GM19043 (cell line): Measurements from ENCODE around the gene ZDHHC11.
"Not testable (repeated sequence)": the region's sequence is repeated elsewhere in the genome, so short reads cannot be mapped to it uniquely, and the experiment has no call there.

ENCODE experiments used
- ATAC-seq: cut with Tn5 transposase; IDR thresholded peaks from one replicate; pipeline ENCODE4 v1.9.1; 2021; ENCODE audit warnings: low read depth; ENCODE audit not compliant: unreplicated experiment

The ZDHHC11 gene

GRCh38 chr5:816176-816575 is 34.6 kb downstream of the ZDHHC11 start:
- no peak for ATAC-seq

GRCh38 chr5:815449-815848 is 35.3 kb downstream of the ZDHHC11 start:
- ATAC-seq, result no peak

GRCh38 chr5:813575-813974 is 37.2 kb downstream of the ZDHHC11 start:
- not testable (repeated sequence) for ATAC-seq

GRCh38 chr5:811384-811783 is 39.4 kb downstream of the ZDHHC11 start:
- ATAC-seq, result not testable (repeated sequence)

GRCh38 chr5:807719-808514 is 42.9 kb downstream of the ZDHHC11 start:
- ATAC-seq, result not testable (repeated sequence)

GRCh38 chr5:801472-801871 is 49.3 kb downstream of the ZDHHC11 start:
- ATAC-seq, result no peak

- not testable (repeated sequence) for ATAC-seq
These were observed 49.7 kb downstream of the ZDHHC11 start for GRCh38 chr5:801055-801454.

- ATAC-seq, result not testable (repeated sequence)
These were observed 52.2 kb downstream of the ZDHHC11 start for GRCh38 chr5:798505-799138.

- ATAC-seq, result not testable (repeated sequence)
These were observed 52.8 kb downstream of the ZDHHC11 start for GRCh38 chr5:797986-798385.

GRCh38 chr5:795873-796272 is 54.9 kb downstream of the ZDHHC11 start:
- not testable (repeated sequence) for ATAC-seq

- not testable (repeated sequence) for ATAC-seq
These were observed 55.8 kb downstream of the ZDHHC11 start for GRCh38 chr5:794948-795347.

- not testable (repeated sequence) for ATAC-seq
These were observed 62.1 kb downstream of the ZDHHC11 start for GRCh38 chr5:788703-789102.

- ATAC-seq, result not testable (repeated sequence)
These were observed 62.9 kb downstream of the ZDHHC11 start for GRCh38 chr5:787857-788233.

- not testable (repeated sequence) for ATAC-seq
These were observed 63.4 kb downstream of the ZDHHC11 start for GRCh38 chr5:787224-787856.

GRCh38 chr5:785181-785705 is 65.5 kb downstream of the ZDHHC11 start:
- ATAC-seq, result not testable (repeated sequence)

- ATAC-seq, result not testable (repeated sequence)
These were observed 66.2 kb downstream of the ZDHHC11 start, which contains the start of gene ZDHHC11B for GRCh38 chr5:784428-785177. Gene ZDHHC11B (minus strand): TSS chr5:784729. CDS start chr5:766919, 17,810 bp downstream.

- not testable (repeated sequence) for ATAC-seq
These were observed 66.8 kb downstream of the ZDHHC11 start for GRCh38 chr5:783881-784427.

- ATAC-seq, result not testable (repeated sequence)
These were observed 67.6 kb downstream of the ZDHHC11 start for GRCh38 chr5:783049-783802.

- ATAC-seq, result not testable (repeated sequence)
These were observed 68.4 kb downstream of the ZDHHC11 start for GRCh38 chr5:782356-782755.
